Activated CD4-positive, alpha-beta T cell treated with anti-CD3 and anti-CD28 coated beads, Interleukin-2, amount 50 U/mL, for 48 hours (primary cell): ENCODE results near the gene EXD3.
"Not testable (repeated sequence)": the region's sequence is repeated elsewhere in the genome, so short reads cannot be mapped to it uniquely, and the experiment has no call there.

Experiments used
- DNase-seq, 2 experiments: peaks; one replicate each; pipeline ENCODE4 v3.0.0-alpha.2; 2020

The EXD3 gene

GRCh38 chr9:137327641-137328550 is 95.1 kb downstream of the EXD3 start:
- not testable (repeated sequence) for DNase-seq

GRCh38 chr9:137326445-137327065 is 96.4 kb downstream of the EXD3 start:
- DNase-seq: no peak

- DNase-seq: no peak
Observed at GRCh38 chr9:137325799-137326198, 97.2 kb downstream of the EXD3 start.

GRCh38 chr9:137325124-137325523 is 97.8 kb downstream of the EXD3 start:
- no peak for DNase-seq

- no peak for DNase-seq
Observed at GRCh38 chr9:137323531-137324331, 99.2 kb downstream of the EXD3 start.

GRCh38 chr9:137321726-137322361 is 101.1 kb downstream of the EXD3 start:
- DNase-seq: no peak

GRCh38 chr9:137320555-137321384 is 102.2 kb downstream of the EXD3 start:
- no peak for DNase-seq

- DNase-seq: no peak
Observed at GRCh38 chr9:137319739-137320551, 103.0 kb downstream of the EXD3 start.

- DNase-seq: no peak
Observed at GRCh38 chr9:137319011-137319738, 103.8 kb downstream of the EXD3 start.

- no peak for DNase-seq
Observed at GRCh38 chr9:137318602-137319001, 104.4 kb downstream of the EXD3 start.

GRCh38 chr9:137317718-137318511 is 105.0 kb downstream of the EXD3 start:
- DNase-seq: no peak

- DNase-seq: no peak
Observed at GRCh38 chr9:137317021-137317717, 105.8 kb downstream of the EXD3 start.

GRCh38 chr9:137316012-137316981 is 106.7 kb downstream of the EXD3 start:
- DNase-seq: no peak

GRCh38 chr9:137315581-137316011 is 107.4 kb downstream of the EXD3 start:
- DNase-seq: no peak

- no peak for DNase-seq
Observed at GRCh38 chr9:137314561-137315560, 108.1 kb downstream of the EXD3 start.

- DNase-seq: no peak
Observed at GRCh38 chr9:137313956-137314560, 108.9 kb downstream of the EXD3 start.
